ENCODE data around the gene RBMS1.

DNA sequence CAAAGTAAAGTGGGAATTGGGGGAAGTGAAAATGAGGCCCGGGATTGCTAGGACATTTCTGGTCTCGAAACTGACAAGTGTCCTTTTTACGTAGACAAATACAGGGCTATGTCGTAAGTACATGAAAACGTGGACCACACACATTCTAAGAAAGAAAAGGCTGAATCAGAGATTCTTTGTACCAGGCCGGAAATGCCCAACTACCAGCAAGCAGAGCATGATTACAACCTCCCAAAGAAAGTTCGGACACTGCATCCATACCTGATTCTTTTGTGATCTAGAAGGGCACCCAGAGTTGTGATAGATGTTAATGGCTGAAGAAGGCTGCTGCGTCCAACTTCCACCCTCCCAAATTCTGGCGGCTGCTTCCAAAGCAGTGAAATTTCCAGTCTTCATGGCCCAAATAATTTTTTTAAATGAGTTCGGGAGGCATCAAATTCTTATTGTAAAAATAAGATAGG, 1.7 kb downstream of the RBMS1 start:
- TF ChIP-seq, protein P1, sequence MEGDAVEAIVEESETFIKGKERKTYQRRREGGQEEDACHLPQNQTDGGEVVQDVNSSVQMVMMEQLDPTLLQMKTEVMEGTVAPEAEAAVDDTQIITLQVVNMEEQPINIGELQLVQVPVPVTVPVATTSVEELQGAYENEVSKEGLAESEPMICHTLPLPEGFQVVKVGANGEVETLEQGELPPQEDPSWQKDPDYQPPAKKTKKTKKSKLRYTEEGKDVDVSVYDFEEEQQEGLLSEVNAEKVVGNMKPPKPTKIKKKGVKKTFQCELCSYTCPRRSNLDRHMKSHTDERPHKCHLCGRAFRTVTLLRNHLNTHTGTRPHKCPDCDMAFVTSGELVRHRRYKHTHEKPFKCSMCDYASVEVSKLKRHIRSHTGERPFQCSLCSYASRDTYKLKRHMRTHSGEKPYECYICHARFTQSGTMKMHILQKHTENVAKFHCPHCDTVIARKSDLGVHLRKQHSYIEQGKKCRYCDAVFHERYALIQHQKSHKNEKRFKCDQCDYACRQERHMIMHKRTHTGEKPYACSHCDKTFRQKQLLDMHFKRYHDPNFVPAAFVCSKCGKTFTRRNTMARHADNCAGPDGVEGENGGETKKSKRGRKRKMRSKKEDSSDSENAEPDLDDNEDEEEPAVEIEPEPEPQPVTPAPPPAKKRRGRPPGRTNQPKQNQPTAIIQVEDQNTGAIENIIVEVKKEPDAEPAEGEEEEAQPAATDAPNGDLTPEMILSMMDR (IDR thresholded peaks at IDR 0.05) = no peak
- TF ChIP-seq POLR2A (IDR thresholded peaks at IDR 0.05) = no peak

Data from lower leg skin (tissue), 3 donors.